NCI-H2029 treated with DMSO at 0.1 percent for 48 hours (cell line): Measurements from ENCODE around the gene TSC22D3.
"Not testable (repeated sequence)": the region's sequence is repeated elsewhere in the genome, so short reads cannot be mapped to it uniquely, and the experiment has no call there.

ENCODE experiments used
- DNase-seq: peaks from one replicate; lab custom pipeline; 2025; lab: John Stamatoyannopoulos, UW

Gene TSC22D3

DNA sequence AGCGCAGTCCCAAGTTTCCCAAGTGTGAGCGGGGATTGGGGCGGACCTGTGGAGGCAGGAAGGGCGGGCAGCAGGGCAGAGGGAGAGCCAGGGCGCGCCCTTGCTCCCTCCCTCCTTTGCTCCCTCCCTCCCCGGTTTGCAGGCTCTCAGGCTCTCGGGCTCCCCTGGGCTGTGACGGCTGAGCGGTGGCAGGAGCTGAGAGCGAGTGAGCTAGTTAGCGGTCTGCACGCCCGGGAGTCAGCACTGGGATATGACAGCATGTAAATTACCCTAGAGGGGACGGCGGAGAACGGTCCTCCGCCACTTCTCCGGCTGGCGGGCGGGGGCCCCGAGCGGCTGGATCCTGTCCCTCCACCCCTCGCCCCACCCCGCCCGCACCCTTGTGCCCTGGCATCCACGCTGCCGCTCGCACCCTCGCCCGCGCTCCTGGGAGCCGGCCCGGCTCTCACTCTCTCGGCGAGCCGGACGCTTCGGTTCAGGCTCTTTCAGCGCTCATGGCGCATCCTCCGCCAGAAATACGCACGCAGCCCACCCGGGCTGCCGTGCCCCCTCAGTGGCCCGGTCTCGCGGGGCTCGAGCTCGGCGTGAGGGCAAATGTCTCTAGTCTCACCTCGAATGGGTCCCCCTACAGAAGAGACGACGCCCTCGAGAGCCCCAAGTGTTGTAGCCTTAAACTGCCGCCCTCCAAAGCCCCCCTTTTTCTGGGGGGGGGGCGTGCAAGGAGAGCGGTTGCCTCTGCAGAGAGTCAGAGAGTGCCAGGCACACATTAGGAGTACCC lies at the start of gene TSC22D3:
Gene TSC22D3 (minus strand): TSS at position 54 of the 778 bp plus-strand sequence. CDS start 368 bp downstream, outside the sequence.
- peak; percentile 19 for DNase-seq

DNA sequence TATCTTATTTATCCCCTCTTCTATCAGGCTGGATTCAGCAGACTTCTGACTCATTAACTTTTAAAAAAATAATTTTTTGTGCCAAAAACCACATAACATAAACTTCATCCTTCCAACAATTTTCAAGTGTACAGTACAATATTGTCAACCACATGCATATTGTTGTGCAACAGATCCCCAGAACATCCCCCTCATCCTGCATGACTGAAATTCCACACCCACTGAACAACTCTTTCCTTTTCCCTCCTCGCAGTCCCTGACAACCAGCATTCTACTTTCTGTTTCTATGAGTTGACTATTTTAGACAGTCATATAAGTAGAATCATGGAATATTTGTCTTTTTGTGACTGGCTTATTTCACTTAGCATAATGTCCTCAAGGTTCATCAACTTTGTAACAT lies 47.9 kb upstream of the TSC22D3 start:
- DNase-seq, result no peak

DNA sequence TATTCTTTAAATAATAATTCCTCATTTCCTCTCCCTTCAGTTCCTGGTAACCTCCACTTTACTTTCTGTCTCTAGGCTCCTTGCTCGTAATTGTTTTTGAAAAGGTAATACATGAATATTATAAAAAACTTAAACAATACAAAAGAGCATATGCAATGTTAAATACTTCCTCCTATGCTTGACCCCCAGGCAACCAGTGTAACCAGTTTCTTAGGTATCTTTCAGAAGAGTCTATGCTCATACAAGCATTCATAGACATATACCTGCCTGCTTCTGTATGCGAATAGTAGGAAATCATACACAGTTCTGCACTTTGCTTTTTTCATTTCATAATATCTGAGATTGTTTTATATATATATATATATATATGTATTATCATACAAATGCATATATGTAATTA lies 47.5 kb upstream of the TSC22D3 start:
- DNase-seq, result no peak

DNA sequence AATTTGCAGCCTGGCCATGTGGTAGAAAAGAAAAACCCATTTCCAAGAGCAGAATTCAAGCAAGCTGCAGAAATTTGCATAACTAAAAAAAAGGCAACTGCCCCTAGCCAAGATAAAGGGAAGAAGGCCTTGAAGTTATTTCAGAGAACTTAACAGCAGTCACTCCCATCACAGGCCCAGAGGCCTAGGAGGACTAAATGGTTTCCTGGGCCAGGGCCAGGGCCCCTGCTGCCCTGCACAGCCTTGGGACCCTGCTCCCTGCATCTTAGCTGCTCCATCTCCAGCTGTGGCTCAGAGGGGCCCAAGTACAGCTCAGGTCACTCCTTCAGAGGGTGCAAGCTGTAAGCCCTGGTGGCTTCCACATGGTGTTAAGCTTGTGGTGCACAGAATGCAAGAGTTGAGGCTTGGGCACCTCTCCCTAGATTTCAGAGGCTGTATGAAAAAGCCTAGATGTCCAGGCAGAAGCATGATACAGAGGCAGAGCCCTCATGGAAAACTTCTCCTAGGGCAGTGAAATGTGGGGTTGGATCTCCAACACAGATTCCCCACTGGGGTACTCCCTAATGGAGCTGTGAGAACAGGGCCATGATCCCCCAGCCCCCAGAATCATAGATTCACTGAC lies 43.4 kb upstream of the TSC22D3 start:
- DNase-seq, result no peak

DNA sequence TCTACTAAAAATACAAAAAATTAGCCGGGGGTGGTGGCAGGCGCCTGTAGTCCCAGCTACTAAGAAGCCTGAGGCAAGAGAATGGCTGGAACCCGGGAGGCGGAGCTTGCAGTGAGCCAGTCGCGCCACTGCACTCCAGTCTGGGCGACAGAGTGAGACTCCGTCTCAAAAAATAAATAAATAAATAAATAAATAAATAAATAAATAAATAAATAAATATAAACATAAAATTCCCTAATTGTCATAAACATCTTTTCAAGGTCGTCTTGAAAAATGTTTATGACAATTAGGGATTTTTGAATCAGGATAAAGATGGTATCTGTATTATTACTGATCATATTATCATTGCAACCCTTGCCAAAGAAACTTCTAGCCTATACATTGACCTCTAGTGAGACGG lies 34.5 kb upstream of the TSC22D3 start:
- DNase-seq, result not testable (repeated sequence)

DNA sequence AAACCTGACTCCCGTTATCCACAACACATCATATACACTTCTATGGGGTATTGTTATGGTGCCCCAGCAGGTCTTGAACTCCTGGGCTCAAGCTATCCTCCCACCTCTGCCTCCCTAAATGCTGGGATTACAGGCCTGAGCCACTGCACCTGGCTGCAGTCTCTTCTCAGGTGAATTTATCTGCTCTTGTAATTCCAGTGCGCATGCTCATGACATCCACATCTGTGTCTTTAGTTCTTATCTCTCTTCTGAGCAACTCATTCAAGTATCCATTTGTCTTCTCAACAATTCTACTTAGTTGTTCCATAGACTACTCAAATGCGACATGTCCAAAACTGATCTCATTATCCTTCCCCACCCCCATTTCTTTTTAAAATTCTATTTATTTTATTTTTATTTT lies 29.6 kb upstream of the TSC22D3 start:
- no peak for DNase-seq

DNA sequence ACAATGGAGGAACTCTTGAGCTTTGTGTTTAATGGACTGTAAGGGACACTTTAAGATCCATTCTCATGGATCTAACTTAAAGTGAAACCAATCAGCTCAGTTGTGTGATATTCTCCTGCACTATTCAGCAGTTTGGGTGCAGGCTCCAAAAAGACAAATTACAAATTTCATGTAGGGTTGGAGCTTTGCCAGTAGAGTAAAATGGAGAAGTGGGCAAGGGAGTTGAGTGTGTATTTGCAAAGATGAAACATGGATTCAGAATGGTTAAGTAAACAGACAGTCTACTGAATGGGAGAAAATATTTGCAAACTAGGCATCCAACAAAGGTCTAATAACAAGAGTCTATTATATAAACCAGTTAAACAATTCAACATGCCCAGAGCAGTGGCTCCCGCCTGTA lies 28.8 kb upstream of the TSC22D3 start:
- DNase-seq, result peak; percentile 11

DNA sequence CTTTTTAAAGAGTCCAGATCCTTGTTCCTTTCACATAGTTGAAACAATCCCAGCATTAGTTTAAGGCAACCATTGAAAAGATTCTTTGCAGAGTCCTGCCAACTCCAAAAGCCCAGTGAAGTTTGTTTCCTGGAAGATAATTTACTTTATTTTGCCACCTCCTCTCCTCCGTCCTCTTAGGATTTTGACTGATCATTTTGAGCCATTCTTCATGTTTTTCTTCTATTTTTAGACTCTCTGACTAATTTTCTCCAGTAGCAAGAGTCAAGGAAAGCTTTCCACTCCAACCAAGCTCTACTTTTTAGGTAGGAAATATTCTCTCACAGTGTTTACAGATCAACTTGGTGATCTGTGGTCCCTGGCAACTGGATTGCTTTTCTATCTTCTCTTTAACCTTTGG lies 12.2 kb upstream of the TSC22D3 start:
- DNase-seq, result no peak

DNA sequence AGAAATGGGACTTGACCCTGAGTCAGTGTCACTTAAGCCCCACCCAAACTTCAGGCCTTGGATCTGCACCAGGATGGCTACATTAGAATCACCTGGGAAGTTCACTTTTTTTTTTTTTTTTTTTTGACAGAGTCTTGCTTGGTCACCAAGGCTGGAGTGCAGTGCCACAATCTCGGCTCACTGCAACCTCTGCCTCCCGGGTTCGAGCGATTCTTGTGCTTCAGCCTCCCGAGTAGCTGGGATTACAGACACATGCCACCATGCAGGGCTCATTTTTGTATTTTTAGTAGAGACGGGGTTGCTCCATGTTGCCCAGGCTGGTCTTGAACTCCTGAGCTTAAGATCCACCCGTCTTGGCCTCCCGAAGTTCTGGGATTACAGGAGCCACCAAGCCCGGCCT lies 4.9 kb upstream of the TSC22D3 start:
- DNase-seq, result no peak

DNA sequence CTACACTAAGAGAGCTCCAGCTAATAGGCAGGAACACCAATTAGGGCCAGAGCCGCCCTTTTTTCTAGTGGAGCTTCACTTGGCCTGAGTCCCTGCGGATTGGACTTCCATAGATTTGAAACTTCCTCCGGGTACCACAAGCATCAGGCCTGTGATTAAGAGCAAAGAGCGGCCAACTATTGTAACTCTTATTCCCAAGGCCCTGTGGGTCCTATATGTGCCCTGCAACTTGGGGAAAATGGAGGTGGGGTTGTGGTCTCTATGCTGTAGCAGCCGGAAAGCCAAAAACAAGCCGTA lies 1.9 kb upstream of the TSC22D3 start, which contains the start of gene NCBP2L:
Gene NCBP2L (plus strand): TSS at position 198 of the 297 bp plus-strand sequence. CDS start 16,488 bp downstream, outside the sequence.
- DNase-seq, result no peak

DNA sequence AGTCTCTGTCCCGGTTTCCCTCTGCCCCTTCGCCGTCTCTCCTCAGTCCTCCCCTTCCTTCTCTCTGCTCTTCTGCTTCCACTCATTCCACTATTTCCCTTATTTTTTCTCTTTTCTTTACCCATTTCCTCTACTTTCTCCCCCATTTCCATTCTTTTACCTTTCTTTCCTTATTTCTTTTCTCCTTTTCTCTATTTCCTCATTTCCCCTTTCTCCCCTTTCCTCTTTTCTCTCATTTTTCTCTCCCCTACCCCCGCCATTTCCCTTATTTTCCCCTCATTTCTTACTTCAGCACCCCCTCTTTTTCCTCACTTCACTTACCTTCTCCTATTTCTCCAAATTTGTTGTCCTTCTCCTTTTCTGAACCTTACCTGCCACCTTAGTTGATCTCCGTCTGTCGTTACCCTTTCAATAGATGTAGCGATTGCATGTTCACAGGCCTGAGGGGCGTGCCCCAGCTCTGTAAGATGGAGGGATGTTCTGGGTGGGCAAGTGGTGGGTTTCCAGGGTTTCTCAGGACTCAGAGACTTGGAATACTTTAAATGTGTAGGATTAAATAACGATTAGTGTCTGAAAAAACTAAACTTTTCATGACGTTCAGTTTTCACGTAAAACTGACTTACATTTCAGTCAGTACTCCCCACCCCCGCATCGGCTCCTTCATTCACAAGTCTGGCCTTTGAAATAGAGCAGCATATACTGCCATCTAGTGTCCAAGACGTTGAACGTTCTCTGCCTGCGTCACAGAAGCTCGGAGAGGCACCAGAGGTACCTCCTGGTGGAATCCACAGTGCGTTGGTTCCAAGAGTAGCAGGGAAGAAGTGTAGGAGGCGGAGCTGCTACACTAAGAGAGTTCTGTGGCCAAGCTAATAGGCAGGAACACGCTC lies 1.3 kb upstream of the TSC22D3 start:
- DNase-seq, result peak; percentile 68

DNA sequence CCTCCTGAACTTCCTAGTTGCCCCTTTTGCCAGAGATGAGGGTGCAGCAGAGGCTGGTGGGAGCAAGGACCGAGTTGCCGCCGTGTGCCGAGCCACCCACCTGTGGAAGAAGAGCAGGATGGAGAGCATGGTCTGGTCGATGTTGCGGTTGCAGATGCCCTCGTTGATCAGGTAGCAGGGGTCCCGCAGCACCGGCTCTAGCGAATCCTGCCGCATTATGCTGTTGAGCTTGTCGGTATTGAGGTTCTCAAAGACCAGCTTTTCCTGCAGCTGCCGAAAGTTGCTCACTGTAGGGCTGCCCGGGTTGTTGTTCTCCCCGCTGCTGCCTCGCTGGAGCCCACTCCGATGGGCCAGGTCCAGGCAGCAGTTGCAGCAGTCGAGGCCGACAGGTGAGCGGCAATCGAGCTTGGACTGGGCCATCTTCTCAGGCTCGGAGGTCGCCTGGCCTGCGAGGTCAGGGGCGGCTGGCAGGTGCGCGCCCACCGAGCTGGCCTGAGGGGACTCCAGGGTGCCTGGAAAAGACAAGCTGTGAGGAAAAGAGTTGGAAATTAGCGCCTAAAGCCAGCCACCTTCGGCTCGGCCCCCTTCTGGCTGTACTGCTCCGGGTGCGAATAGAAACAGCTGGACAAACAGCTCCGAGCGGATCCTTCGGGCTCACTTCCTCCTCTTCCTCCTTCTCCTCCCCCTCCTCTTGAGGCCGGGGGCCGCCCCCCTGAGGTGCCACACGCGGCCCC lies 420 bp downstream of the TSC22D3 start:
- DNase-seq, result no peak

DNA sequence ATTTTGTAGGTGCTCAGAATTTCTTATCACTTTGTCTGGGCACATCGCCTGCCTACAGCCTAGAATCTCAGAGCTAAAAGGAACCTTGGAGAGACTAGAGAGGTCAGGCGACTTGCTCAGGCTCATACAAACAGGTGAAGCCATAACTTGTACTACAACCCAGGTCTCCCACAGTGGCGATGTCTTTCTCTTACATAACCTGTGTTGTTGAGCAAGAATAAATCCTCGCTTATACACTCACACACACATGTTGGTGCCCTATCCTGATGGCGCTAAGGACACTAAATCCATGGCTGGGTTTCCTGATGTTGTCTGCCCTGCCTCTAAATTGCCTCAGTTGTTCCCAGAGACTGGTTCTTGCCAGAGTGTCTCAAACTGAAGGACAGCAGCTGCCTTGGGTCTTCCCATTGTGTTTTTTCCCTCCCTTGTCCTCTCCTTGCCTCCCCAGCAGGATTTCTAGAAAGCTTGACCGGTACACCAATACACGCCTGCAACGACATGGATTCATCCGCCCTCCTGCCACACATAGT lies 1.6 kb downstream of the TSC22D3 start:
- DNase-seq, result no peak

DNA sequence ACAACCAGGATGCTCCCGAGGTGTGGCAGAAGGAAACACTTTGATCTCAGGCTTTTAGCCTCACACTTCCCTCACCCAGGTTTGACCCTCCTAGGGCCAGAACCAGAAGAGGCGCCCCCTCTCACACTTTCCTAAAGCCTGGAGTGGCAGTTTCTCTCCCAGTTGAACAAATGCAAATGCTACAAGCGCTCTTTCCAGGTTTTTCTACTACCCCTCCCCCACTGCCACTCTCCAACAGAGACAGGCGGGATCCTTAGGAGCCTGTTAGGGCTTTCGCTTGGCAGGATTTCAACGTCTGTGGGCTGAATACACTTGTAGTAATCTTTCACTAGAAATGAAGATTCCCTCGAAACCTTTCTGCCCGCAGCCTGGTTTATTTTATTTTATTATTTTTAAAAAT lies 2.4 kb downstream of the TSC22D3 start:
- no peak for DNase-seq

DNA sequence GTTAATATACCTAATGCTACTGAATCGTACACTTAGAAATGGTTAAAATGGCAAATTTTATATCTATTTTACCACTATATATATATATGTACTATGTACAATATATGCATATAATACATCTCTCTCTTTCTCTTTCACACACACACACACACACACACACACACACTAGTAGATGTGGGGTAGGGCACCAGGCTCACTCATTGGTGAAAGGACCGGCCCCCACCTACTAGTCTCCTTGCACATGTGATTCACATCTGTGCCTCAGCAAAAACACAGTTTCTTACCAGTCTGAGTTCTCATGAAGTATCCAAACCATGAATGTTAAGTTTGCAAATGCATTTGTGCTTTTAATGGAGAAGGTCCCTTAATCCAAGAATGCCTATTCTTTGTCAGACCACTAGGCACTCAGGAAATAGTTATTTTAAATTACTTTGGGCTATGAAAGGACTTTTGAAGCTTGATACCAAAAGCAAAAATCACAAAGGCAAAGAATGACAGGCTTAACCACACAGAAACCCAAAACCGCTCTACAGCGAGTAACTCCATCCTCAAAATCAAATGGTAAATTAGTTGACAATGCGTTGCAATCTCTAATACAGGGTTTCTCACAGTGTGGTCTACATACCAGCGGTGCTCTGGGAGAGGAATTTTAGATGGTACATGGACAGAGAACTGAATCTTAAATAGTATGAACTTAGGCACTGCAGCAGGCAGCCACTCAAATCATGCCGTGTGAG lies 5.8 kb downstream of the TSC22D3 start:
- no peak for DNase-seq

DNA sequence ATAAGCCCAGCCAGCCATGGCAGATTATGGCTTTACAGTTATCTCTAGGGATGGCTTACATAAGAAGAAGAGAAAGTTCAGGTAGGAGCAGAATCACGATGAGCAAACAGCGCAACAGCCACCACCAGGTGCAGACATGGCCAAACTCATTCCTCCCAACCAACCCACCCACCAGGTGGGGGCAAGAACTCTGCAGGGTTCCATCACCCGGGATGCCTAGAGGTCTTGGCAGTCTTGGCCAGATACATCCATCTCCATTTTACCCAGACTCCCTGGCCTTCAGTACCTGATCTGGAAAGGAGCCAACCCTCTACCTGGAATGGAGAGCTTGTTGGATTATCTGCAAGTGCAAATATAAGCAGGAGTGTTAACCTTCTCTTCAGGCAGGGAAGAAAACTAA lies 7.5 kb downstream of the TSC22D3 start:
- peak; percentile 18 for DNase-seq

DNA sequence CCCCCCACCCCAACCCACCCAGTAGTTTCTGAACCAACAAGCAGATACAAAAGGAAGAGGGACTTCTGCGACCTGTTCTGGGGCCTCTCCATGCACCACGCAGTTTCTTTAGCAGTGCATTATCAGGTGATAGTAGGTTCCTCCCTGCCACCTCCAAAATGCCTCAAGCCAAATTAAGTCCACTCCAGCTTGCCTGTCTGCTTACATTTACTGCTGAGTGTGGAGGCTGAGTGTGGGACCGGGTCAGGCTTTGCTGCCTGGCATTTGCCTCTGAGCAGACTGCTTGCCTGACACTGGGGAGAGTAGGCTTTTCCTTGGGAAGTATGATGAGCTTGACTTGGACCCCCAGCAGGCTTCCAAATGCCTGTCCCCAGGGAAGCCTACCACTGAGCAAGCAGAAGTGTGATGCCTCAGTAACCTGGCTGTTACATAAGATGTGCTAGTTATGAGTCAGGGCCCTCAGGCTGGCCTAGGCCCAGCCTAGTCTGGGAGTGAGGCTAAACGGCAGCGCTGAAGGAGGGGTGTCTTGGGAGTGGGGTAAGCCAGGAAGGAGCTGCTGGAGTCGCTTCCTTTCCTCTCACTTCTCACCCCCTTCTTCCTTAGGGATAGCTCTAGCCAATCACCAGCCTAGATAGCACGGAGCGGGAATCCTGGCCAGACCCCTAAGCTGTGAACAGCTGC lies 9.0 kb downstream of the TSC22D3 start:
- no peak for DNase-seq

DNA sequence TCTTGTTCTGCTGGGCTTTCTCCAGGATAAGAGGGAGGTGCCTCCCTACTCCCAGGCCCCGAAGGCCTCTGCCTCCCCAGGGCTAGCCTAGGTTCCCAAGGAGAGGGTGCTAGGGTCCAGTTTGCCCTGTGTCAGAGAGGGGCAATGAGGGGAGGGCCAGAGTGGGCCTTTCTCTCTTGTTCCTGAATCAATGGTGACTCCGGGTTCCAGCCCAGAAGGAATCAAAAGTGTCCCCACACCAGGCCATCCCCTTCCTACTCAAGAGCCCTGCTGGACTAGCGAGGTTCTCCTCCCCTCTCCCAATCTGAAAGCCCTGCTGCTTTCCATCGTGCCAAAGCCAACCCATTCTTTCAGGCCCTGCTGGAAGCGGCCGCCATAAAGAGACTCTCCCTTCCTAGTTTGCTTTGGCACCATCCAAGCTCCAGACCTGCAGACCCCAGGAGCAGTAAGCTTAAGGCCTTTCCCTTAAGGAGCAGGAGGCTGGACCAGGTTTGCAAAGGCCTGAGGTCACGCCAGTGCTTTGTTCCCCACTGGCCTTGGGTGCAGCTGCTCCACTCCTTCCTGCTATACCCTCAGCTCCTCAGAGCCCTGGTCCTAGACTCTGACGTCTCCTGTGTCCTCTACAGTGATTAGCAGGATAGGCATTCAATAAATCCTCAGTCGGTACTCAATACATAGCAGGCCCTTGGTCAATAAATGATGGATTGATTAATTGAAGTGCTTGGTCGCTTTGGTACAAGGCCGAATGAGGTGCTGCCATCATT lies 10.6 kb downstream of the TSC22D3 start:
- no peak for DNase-seq

DNA sequence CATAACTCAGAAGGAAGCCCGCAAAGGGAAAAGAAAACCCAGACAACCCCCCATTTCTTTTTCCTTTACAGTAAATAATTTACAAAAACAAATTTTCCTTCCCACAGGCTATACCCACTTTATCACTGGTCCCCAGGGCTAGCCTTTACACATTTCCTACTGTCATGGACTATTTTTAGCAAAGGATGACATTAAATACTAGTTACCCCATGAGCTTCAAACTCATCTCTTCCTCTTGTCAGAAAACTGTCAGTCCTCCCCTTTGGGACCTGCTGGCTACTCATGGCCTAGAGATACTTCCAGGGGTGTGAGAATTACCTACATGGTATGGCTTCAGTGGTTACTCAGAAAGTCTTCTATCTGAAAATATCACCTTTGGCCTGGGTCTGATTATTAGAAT lies 11.9 kb downstream of the TSC22D3 start:
- no peak for DNase-seq
